HPDE6-E6E7 (cell line): ENCODE measurements around the gene CSRNP3.

ENCODE experiments used
- DNase-seq: peaks from one replicate; pipeline ENCODE4 v3.0.0; 2011; ENCODE audit warnings: missing footprints; ENCODE audit errors: extremely low spot score

The CSRNP3 gene

GRCh38 chr2:165679621-165680020 is 210.1 kb downstream of the CSRNP3 start:
- DNase-seq: no peak

GRCh38 chr2:165681841-165682240 is 212.3 kb downstream of the CSRNP3 start:
- DNase-seq: no peak

- no peak for DNase-seq
These were observed 213.0 kb downstream of the CSRNP3 start for GRCh38 chr2:165682546-165682945.

- no peak for DNase-seq
These were observed 217.3 kb downstream of the CSRNP3 start for GRCh38 chr2:165686800-165687199.

DNA sequence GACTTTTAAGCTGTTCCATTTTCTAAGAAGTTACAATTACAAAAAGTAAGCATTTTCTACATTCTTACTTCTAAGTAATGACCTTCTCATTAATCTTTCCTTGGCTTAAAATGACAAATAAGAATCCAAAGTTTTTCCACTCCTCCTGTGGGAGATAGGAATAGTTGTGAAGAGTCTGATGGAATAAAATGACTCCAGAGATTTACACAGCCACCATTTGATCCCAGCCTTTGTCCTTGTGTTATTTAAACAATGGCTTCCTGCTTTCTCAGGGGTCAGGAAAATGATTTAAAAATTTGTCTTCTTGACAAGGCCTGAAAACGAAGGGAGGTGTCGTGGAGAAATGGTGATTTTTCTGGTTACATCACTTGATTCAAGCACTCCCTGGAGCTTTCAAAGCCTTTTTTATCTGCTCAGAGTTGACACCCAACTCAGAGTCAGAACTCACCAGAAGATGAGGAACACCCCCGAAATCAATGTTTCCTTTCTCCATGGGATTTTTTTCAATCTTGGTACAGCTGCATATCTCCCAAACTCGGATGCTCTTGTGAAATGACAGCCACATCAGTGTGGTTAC is 218.0 kb downstream of the CSRNP3 start:
- DNase-seq: no peak

DNA sequence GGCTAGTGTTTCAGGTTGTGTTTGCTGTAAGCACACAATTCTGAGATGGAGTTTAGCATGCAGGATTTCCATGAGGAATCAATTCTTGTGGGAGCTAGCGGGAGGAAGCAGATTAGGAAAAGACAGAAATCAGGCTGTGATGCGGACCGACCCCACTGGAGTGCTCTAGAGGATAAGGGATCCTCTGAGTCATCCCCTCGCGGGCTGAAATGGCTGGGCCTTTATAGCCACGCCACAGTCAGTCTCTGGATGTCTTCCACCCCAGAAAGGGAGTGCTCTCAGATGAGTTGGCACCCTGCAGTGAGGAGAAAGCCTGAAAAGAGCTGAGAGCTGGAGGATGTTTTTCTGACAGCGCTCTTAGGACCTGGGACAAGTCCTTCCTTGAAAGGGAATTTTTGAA is 222.1 kb downstream of the CSRNP3 start:
- no peak for DNase-seq

DNA sequence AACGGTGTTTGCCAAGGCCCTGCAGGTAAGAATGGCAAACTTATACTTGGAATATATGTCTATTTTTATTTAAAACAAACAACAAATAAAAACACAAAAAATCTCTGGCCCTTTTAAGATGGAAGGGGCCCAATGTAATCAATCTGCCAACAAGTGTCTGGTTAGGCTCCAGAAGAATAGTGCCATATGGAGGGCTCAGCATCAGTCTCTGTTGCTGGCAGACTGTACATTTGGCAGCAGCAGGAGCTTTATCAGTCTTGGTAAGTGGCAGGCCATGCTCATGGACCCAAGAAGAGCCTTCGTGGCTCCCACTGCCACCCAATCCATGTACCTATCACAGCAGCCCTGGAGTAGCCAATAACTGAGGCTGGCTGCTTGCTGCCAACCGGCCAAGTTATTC is 223.4 kb downstream of the CSRNP3 start:
- DNase-seq: no peak

DNA sequence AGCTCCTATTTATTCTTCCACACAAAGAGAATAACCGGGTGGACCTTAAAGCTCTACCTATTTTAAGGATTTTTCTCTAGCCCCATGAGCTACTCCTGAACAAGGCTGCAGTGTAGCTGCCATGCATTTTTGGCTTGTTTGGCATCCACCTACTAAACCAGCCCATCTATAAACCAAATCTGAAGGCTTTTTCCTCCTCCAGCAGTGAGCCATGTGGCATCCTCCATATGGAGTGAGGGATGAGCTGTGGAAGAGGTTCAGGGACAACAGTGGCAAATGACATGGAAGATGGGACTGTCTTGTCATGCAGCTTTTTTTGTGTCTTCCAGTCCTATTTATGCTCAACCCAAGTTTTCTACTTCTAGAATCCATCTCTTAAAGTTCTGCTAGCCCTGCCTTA is 224.3 kb downstream of the CSRNP3 start:
- DNase-seq: no peak

- no peak for DNase-seq
These were observed 228.4 kb downstream of the CSRNP3 start for GRCh38 chr2:165697748-165698443.

GRCh38 chr2:165698444-165698884 is 229.0 kb downstream of the CSRNP3 start:
- DNase-seq: peak; percentile 34

GRCh38 chr2:165699946-165700345 is 230.4 kb downstream of the CSRNP3 start:
- DNase-seq: no peak

DNA sequence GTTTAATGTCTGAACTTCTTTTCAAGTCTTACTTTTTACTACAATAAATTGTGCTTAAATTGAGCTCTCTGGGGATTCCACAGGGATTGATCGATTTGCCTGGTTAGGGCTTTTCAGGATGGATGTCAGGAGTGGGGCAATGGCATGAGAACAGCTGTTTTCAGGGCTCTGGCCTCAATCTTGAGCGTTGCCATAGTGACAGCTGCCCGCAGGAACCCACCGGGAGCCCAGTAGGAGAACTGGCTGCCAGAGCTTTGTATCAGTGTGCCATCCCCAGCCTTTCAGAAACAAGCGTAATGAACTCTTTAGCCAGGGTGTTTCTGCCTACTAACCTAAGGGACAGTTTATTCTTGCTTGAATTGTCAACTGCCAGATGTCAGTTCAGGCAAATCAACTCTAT is 231.0 kb downstream of the CSRNP3 start:
- no peak for DNase-seq

- DNase-seq: no peak
These were observed 231.6 kb downstream of the CSRNP3 start for GRCh38 chr2:165701147-165701546.

- DNase-seq: no peak
These were observed 237.5 kb downstream of the CSRNP3 start for GRCh38 chr2:165706960-165707487.

DNA sequence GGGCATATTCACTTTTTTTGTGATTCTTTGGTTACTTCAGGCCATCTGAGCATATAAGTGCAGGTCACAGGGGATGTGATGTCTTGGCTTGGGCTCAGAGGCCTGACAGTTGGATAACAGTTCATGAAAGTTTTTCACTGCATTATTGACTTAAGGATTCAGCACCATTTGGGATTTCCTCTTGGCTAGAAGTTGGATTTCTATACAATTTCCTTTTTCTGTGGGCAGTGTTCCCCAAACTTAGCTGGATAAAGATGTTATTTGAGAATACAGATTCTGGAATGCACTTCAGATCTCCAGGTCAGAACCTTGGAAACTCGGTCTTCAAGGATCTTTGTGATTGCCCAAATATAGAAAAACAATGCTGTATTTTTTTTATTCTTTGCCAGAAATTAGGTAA is 246.6 kb downstream of the CSRNP3 start:
- DNase-seq: no peak

GRCh38 chr2:165718610-165719210 is 249.2 kb downstream of the CSRNP3 start:
- no peak for DNase-seq

DNA sequence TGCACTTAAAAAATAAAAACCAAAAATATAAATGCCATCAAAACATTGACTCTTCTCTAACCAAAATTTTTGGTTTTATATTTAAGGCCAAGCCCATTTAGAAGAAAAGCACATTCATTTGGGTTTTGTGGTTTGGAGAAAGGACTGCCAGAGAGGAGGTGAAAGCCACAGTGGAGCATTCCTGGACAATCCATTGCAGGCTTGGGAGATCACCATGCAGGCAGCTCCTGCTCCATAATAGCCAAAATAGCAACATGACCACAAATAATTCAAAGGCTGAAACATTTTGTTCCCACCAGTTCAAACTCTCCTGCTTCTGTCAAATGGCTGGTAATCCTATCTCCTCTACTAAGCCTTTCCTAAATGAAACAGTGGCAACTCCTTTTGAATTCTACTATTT is 251.0 kb downstream of the CSRNP3 start:
- no peak for DNase-seq

DNA sequence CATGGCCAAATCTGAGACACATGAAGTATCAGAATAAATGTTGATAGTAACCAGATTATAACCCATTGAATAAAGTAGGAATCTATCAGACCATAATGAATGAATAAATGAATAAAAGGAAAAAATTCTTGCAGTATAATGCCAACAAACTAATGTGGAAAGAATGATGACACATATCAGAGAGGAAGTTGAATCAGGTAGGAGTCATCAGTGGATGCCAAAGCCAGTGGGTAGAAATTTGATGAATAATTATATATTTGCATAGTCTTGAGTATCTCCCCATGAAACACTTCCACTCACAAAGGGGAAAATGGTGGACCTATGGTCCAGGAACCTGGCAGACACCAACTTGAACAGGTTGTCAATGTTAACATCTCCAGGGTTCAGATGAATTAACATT is 255.9 kb downstream of the CSRNP3 start:
- DNase-seq: peak; percentile 48
